Retinal pigment epithelial cell (primary cell): ENCODE data around the gene TIPARP.

Experiments used
- DNase-seq: peaks from one replicate; pipeline ENCODE4 v3.0.0-alpha.2; 2010; ENCODE audit warnings: low read depth
- H3K4me3 ChIP-seq: 2 replicates; pipeline ENCODE4 v1.5.1; 2011; ENCODE audit warnings: mild to moderate bottlenecking, low read length, control low read depth, moderate library complexity
- TF ChIP-seq, protein P1 (sequence below): conservative IDR thresholded peaks from 2 replicates; pipeline ENCODE4 v1.5.1; 2011; ENCODE audit warnings: low read depth, low read length, control low read depth, inconsistent platforms

TIPARP gene

DNA sequence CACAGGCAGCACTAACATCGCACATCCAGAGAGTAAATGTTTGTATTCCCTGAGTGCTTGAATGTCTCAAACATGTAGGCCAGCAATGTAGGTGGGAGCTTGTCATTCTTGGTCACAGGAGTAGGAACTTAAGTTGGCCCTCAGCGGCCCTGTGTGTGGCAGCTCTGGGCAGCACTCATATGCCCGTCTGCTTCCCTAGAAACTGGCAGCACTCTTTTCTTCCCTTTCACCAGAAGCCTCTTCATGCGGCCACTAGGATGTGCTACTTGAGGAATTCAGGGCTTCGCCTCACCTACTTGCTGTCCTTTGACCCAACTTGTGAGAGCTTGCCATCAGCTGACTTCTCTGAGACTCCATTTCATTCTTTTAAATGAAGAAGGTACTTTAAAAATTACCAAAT is 69.5 kb downstream of the TIPARP start:
- no peak overlapping the region for H3K4me3 ChIP-seq
- no peak for DNase-seq
- TF ChIP-seq, protein P1, sequence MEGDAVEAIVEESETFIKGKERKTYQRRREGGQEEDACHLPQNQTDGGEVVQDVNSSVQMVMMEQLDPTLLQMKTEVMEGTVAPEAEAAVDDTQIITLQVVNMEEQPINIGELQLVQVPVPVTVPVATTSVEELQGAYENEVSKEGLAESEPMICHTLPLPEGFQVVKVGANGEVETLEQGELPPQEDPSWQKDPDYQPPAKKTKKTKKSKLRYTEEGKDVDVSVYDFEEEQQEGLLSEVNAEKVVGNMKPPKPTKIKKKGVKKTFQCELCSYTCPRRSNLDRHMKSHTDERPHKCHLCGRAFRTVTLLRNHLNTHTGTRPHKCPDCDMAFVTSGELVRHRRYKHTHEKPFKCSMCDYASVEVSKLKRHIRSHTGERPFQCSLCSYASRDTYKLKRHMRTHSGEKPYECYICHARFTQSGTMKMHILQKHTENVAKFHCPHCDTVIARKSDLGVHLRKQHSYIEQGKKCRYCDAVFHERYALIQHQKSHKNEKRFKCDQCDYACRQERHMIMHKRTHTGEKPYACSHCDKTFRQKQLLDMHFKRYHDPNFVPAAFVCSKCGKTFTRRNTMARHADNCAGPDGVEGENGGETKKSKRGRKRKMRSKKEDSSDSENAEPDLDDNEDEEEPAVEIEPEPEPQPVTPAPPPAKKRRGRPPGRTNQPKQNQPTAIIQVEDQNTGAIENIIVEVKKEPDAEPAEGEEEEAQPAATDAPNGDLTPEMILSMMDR = no peak

DNA sequence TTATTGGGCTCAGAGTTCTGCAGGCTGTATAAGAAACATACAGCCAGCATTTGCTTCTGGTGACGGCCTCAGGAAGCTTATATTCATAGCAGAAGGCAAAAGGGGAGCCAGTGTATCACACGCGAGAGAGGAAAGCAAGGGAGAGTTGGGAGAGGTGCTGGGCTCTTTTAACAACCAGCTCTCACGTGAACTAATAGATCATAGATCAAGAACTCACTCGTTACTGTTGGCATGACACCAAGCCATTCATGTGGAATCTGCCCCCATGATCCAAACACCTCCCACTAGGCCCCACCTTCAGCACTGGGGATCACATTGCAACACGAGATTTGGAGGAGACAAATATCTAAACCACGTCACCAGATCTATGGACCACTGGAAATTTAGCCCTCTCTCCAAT is 70.2 kb downstream of the TIPARP start:
- TF ChIP-seq, protein P1 = no peak
- H3K4me3 ChIP-seq = no peak overlapping the region
- no peak for DNase-seq

DNA sequence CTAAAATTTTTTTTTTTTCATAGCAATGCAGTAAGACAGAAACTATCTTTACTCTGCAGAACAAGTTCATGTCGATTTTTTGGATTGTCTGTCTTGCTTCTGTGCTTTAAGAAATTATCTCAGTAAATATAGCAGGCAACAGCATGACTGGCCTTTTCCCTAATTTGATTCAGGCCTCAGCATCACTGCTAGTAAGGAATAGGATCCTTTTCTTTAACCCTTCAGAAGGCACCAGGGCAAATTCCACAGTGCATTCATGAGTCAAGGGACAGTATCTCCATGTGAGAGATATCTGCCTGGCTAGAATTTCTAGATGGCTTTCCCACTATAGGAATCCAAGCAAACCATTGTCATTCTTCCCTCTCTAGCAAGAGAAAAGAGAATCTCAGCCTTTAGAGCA is 71.4 kb downstream of the TIPARP start:
- TF ChIP-seq, protein P1 = no peak
- no peak for DNase-seq
- no peak overlapping the region for H3K4me3 ChIP-seq

DNA sequence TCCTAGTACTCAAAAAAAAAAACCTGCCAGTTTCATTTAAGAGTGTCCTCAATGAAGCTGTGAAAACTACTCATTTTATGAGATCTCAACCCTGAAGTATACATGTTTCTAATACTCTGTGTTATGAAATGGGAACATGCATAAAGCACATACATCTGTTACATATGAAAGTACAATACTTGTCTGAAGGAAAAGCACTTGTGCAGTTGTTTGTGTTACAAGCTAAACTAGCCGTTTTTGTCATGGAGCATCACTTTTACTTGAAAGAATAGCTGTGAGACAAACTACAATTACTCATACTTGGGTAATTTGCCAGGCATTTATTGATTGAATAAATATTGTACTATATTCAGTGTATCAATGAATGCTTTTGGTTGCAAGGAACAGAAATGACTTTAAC is 72.7 kb downstream of the TIPARP start:
- no peak for DNase-seq
- TF ChIP-seq, protein P1 = no peak

DNA sequence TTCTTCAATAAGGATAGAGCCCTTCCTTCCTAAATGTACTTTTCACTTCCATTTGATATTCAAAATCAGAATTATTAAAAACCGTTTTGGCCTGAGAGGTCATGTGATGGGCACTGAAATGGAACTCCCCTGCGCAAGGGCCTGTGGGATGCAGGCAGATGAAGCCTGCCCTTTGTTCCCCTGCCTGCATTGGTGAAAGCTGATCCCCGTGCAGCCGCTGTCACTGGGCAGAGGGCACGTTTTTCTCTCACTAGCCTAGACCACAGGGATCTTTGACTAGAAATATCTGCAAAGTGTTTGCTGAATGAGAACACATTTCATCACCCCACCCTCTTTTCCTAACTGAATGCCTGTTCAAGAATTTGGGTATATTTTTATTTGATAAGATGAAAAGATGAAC is 74.9 kb downstream of the TIPARP start:
- H3K4me3 ChIP-seq = no peak overlapping the region
- no peak for DNase-seq
- TF ChIP-seq, protein P1 = no peak

More for the DNA sequence above, 72.7 kb downstream of the TIPARP start:
- no peak overlapping the region for H3K4me3 ChIP-seq

DNA sequence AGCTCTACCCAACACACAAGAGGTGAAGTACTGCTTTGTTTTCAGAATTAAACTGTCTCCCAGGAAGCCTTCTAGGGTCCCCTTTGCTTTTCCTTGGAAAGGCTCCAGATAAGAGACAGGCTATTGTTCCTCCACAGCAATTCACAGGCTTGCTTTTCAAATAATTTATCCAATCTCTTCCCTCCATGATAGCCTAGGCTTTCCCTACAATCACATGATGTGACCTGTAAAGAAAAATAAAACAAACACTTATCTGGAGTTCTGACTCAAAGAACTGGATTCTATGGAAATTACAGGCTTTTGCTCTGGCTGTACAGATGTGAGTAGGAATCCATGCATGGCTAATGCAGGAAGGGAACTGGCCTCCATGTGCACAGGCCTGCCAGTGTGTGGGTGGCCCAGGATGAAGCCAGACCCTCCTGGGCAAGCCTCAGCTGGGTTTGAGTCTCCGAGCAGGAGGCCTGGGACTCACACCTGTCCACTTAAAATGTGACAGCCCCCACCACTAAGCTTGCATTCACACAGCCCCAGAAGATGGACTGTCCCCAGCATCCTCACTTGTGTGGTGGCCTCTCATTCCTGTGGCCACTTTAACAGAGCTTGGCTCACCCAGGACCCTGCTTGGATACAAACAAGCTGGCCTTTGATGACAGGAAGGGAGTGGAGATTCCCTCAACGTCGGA is 75.9 kb downstream of the TIPARP start:
- TF ChIP-seq, protein P1 = no peak
- H3K4me3 ChIP-seq = no peak overlapping the region
- no peak for DNase-seq

DNA sequence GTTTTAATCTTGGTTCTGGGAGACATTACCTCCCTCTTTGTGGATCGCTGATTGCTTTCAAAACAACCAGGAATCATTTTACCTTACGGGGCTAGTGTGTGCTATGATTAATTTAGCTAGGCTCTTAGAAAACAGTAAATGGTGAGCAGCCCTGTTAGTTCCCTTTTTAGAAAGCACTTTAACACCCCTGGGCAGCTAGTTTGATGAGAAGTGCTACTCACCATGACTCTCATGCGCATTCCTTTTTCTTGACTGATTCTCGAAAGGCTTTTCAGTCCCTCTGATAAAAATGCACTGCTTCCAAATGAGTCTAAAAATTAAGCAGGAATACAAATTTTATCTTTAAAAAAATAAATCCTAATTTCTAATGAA is 76.5 kb downstream of the TIPARP start:
- no peak overlapping the region for H3K4me3 ChIP-seq
- TF ChIP-seq, protein P1 = no peak
- DNase-seq = no peak
